ENCODE data around the gene ME3.
"Not testable (repeated sequence)": the region's sequence is repeated elsewhere in the genome, so short reads cannot be mapped to it uniquely, and the experiment has no call there.

ME3 gene

GRCh38 chr11:86565801-86566312 lies 106.6 kb downstream of the ME3 start:
- in situ Hi-C loops (cut with HindIII; ENCODE audit: low sequenced_read_pairs), result no loop called here
- no peak for DNase-seq (ENCODE audit: low read depth)
- H3K4me3 ChIP-seq (ENCODE audit: low read depth, low read length), result no peak overlapping the region
- no peak for TF ChIP-seq CTCF (IDR thresholded peaks at IDR 0.05; ENCODE audit: low read depth, low read length, missing control alignments)

GRCh38 chr11:86565388-86565787 lies 107.0 kb downstream of the ME3 start:
- H3K4me3 ChIP-seq (ENCODE audit: low read depth, low read length), result no peak overlapping the region
- in situ Hi-C loops (cut with HindIII; ENCODE audit: low sequenced_read_pairs), result no loop called here
- no peak for DNase-seq (ENCODE audit: low read depth)
- no peak for TF ChIP-seq CTCF (IDR thresholded peaks at IDR 0.05; ENCODE audit: low read depth, low read length, missing control alignments)

- DNase-seq (ENCODE audit: low read depth); in situ Hi-C loops (cut with HindIII; ENCODE audit: low sequenced_read_pairs); H3K4me3 ChIP-seq (ENCODE audit: low read depth, low read length): not testable (repeated sequence)
These were observed 109.6 kb downstream of the ME3 start for GRCh38 chr11:86562842-86563241.

GRCh38 chr11:86559311-86559945 lies 113.0 kb downstream of the ME3 start:
- no peak for TF ChIP-seq CTCF (IDR thresholded peaks at IDR 0.05; ENCODE audit: low read depth, low read length, missing control alignments)
- no peak overlapping the region for H3K4me3 ChIP-seq (ENCODE audit: low read depth, low read length)
- in situ Hi-C loops (cut with HindIII; ENCODE audit: low sequenced_read_pairs), result no loop called here
- DNase-seq (ENCODE audit: low read depth), result no peak

- no peak overlapping the region for H3K4me3 ChIP-seq (ENCODE audit: low read depth, low read length)
- in situ Hi-C loops (cut with HindIII; ENCODE audit: low sequenced_read_pairs), result no loop called here
- DNase-seq (ENCODE audit: low read depth), result no peak
- TF ChIP-seq CTCF (IDR thresholded peaks at IDR 0.05; ENCODE audit: low read depth, low read length, missing control alignments), result no peak
These were observed 113.6 kb downstream of the ME3 start for GRCh38 chr11:86558841-86559240.

GRCh38 chr11:86558207-86558606 lies 114.2 kb downstream of the ME3 start:
- in situ Hi-C loops (cut with HindIII; ENCODE audit: low sequenced_read_pairs), result no loop called here
- DNase-seq (ENCODE audit: low read depth), result no peak
- no peak for TF ChIP-seq CTCF (IDR thresholded peaks at IDR 0.05; ENCODE audit: low read depth, low read length, missing control alignments)

GRCh38 chr11:86555866-86556265 lies 116.5 kb downstream of the ME3 start:
- in situ Hi-C loops (cut with HindIII; ENCODE audit: low sequenced_read_pairs), result no loop called here
- no peak for TF ChIP-seq CTCF (IDR thresholded peaks at IDR 0.05; ENCODE audit: low read depth, low read length, missing control alignments)
- no peak for DNase-seq (ENCODE audit: low read depth)
- no peak overlapping the region for H3K4me3 ChIP-seq (ENCODE audit: low read depth, low read length)

More at GRCh38 chr11:86558207-86558606, 114.2 kb downstream of the ME3 start:
- H3K4me3 ChIP-seq (ENCODE audit: low read depth, low read length), result no peak overlapping the region

Data from astrocyte of the cerebellum (primary cell).